Activated T-cell treated with anti-CD3 and anti-CD28 coated beads, Interleukin-2, amount 50 U/mL, for 1 hour (primary cell): ENCODE data around the gene RASSF5.

ENCODE experiments used
- DNase-seq: peaks from one replicate; pipeline ENCODE4 v3.0.0-alpha.2; 2020

RASSF5 gene

GRCh38 chr1:206518206-206518605, 10.9 kb downstream of the RASSF5 start:
- no peak for DNase-seq

- DNase-seq: no peak
Observed at GRCh38 chr1:206518743-206519142, 11.4 kb downstream of the RASSF5 start.

GRCh38 chr1:206521127-206521526, 13.8 kb downstream of the RASSF5 start:
- DNase-seq: no peak

GRCh38 chr1:206521694-206522402, 14.5 kb downstream of the RASSF5 start:
- no peak for DNase-seq

GRCh38 chr1:206524739-206525364, 17.5 kb downstream of the RASSF5 start:
- DNase-seq: no peak

- DNase-seq: no peak
Observed at GRCh38 chr1:206526064-206526911, 19.0 kb downstream of the RASSF5 start.

GRCh38 chr1:206529425-206529824, 22.1 kb downstream of the RASSF5 start:
- DNase-seq: no peak

- DNase-seq: no peak
Observed at GRCh38 chr1:206532368-206532767, 25.0 kb downstream of the RASSF5 start.

GRCh38 chr1:206534552-206534951, 27.2 kb downstream of the RASSF5 start:
- DNase-seq: no peak

GRCh38 chr1:206535853-206536188, 28.5 kb downstream of the RASSF5 start:
- no peak for DNase-seq

GRCh38 chr1:206537141-206537540, 29.8 kb downstream of the RASSF5 start:
- no peak for DNase-seq

GRCh38 chr1:206538086-206538770, 30.9 kb downstream of the RASSF5 start:
- no peak for DNase-seq

- no peak for DNase-seq
Observed at GRCh38 chr1:206538901-206539640, 31.7 kb downstream of the RASSF5 start.

- DNase-seq: peak; percentile 7
Observed at GRCh38 chr1:206540044-206540780, 32.9 kb downstream of the RASSF5 start.

GRCh38 chr1:206541236-206541833, 34.0 kb downstream of the RASSF5 start:
- DNase-seq: peak; percentile 2

- peak; percentile 87 for DNase-seq
Observed at GRCh38 chr1:206544562-206545257, 37.4 kb downstream of the RASSF5 start.

GRCh38 chr1:206545351-206545750, 38.0 kb downstream of the RASSF5 start:
- peak; percentile 15 for DNase-seq

- DNase-seq: peak; percentile 12
Observed at GRCh38 chr1:206547104-206547503, 39.8 kb downstream of the RASSF5 start.

GRCh38 chr1:206550446-206550845, 43.1 kb downstream of the RASSF5 start:
- no peak for DNase-seq

- DNase-seq: no peak
Observed at GRCh38 chr1:206551296-206551985, 44.1 kb downstream of the RASSF5 start.
